Heart left ventricle (tissue), 16 donors: ENCODE results near the gene CD209. TPM values are rescaled to one million over a fixed set of nuclear protein-coding genes. Genes with fewer than 3 reads are reported as not detected.

Source experiments
- ATAC-seq, 4 donors: fragments of 200-7000 bp; cut with Tn5 transposase; one replicate each; pipeline ENCODE4 v1.9.1; 2020 to 2022; ENCODE audit warnings: moderate library complexity in 4 of 4, mild to moderate bottlenecking in 3 of 4, moderate number of reproducible peaks in 1 of 4
- DNase-seq, 5 donors: peaks; one replicate each; pipeline ENCODE4 v3.0.0-alpha.2; 2020
- H3K27ac ChIP-seq, 12 donors: fragments of 200-600 bp; sonication (generic) in 4 of 12; one replicate each; pipeline versions ENCODE4 v1.5.0 to v1.8.0; 2016 to 2022; ENCODE audit warnings: mild to moderate bottlenecking in 2 of 12
- H3K27me3 ChIP-seq, 9 donors: fragments of 200-600 bp; sonication (generic) in 2 of 9; one replicate each; pipeline versions ENCODE4 v1.5.1 to v1.8.0; 2016 to 2022; ENCODE audit warnings: mild to moderate bottlenecking in 3 of 9
- H3K36me3 ChIP-seq, 9 donors: fragments of 200-600 bp; sonication (generic) in 2 of 9; one replicate each; pipeline versions ENCODE4 v1.5.0 to v1.8.0; 2018 to 2022; ENCODE audit warnings: mild to moderate bottlenecking in 2 of 9
- H3K4me1 ChIP-seq, 12 donors: fragments of 200-600 bp; sonication (generic) in 4 of 12; one replicate each; pipeline versions ENCODE4 v1.5.0 to v1.8.0; 2016 to 2022; ENCODE audit warnings: mild to moderate bottlenecking in 3 of 12
- H3K4me3 ChIP-seq, 12 donors: fragments of 200-600 bp; sonication (generic) in 4 of 12; one replicate each; pipeline versions ENCODE4 v1.5.0 to v1.8.0; 2017 to 2022; ENCODE audit warnings: mild to moderate bottlenecking in 9 of 12, moderate library complexity in 4 of 12
- H3K9me3 ChIP-seq, 12 donors: fragments of 200-600 bp; sonication (generic) in 4 of 12; one replicate each; pipeline versions ENCODE4 v1.5.0 to v1.8.0; 2016 to 2022; ENCODE audit warnings: mild to moderate bottlenecking in 1 of 12
- POLR2A ChIP-seq, 2 donors: fragments of 450-650 bp; IDR thresholded peaks; one replicate each; pipeline ENCODE4 v1.6.1; 2017; ENCODE audit warnings: antibody characterized with exemption in 2 of 2, mild to moderate bottlenecking in 2 of 2, moderate library complexity in 2 of 2
- WGBS, 4 donors: extraction: QIAGEN DNeasy Blood & Tissue Kit in 2 of 4; methylation state at CpG; one replicate each; pipeline versions ENCODE4 v1.1.5 to v1.1.7; 2013 to 2018; 5-methylcytosine and 5-hydroxymethylcytosine counted together
- intact Hi-C, 10 donors: fragments of 100-400 bp; cut with DNase I; formaldehyde crosslinking; loops; one replicate each; pipeline versions ENCODE4 v1.11.1 to v1.14.2; 2022
- polyA plus RNA-seq, 2 donors: library from polyadenylated mRNA; stranded (reverse); fragments of 200-250 nt; gene quantifications; one replicate each; pipeline ENCODE4 v1.2.3, GENCODE V29; 2013
- total RNA-seq, 9 donors: library from RNA; depleted of rRNA in 2 of 9; stranded (reverse); fragments of >200 nt in 2 of 9; fragmentation: NEBNext Ultra II Directional in 3 of 9; extraction: Animal tissue kit (Norgen Biotek cat#: 25700) in 3 of 9; gene quantifications; one replicate each; pipeline versions ENCODE4 v1.1.0 to v1.2.4, GENCODE V29; 2016 to 2023
- TF ChIP-seq, protein P1 (sequence below), 12 donors: fragments of 200-600 bp; sonication (generic) in 4 of 12; IDR thresholded peaks; one replicate each; pipeline versions ENCODE4 v1.5.0 to v1.8.0; 2018 to 2022; ENCODE audit warnings: antibody characterized with exemption in 12 of 12, mild to moderate bottlenecking in 5 of 12
- donor health status: ischemic (EF 13 %, LVEDD 7.1; RV severe dilation, severe dysfunction).
- donor health status: healthy with polysubstance abuse.
- donor health status: DM: no; HTN: yes; CAD: no.
- donor health status: DM: no; HTN: no; CAD: no.
- donor health status: ischemic (EF 25% LVEDD 6.9; RV normal size, moderate dysfunction).
- donor health status: ischemic (EF 25% LVEDD 5.7; RV mildly dilated, moderate dysfunction).
- donor health status: healthy.
- donor health status: DM: yes; HTN: yes; CAD: no.
- donor health status: ischemic (EF 35%, LVEDD 5.7; RV mildly dilated, moderate dysfunction).
- donor health status: nonischemic (EF 11% LVEDD 7.7; RV severe dilation, severe dysfunction).
- donor health status: DM: yes; HTN: yes; CAD: no.
- donor health status: PGD.
- donor health status: ischemic (EF 29% LVEDD 5.4; RV normal size, mild dysfunction).
- donor health status: nonischemic (EF 23%, LVEDD 6.1; RV moderate dilation, normal function).

Gene CD209
- total and polyA plus RNA-seq, 11 donors = 0.53 to 56.2 (median 4.4) TPM

DNA sequence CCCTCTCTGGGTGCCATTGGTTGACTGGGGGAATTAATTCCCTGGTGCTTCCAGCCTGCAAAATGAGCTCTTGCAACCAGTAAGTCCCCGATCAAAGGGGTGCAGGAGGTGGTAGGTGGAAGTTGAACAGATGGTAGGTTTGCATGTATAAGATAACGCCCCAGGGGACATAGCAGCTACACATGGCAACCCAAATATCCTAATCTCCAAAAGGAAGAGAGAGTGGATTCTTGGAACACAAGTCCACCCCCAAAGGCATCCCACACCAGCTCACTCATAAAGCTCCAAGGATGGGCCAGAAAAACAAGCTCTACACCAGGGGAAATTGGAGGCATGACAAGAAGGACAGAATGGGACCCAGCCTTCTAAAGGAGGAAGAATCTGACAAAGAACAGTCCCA is 4.8 kb downstream of the CD209 start:
- 58 to 79% (median 67%) methylated on average over 2 of the region's 2 CpGs for WGBS, 4 donors
- Histone ChIP-seq H3K27ac (no peak overlapping the region), H3K27me3 (peaks cover 0 to 10% (median 0%) of the 10 kb centered on the region in 9 donors), H3K36me3 (no peaks in the 10 kb centered on the region), H3K4me3 (no peak overlapping the region), H3K4me1 (peaks cover 0 to 5% (median 0%) of the 10 kb centered on the region in 12 donors), H3K9me3 (no peaks in the 10 kb centered on the region)
- intact Hi-C loops = no loop called here
- TF ChIP-seq, protein P1, sequence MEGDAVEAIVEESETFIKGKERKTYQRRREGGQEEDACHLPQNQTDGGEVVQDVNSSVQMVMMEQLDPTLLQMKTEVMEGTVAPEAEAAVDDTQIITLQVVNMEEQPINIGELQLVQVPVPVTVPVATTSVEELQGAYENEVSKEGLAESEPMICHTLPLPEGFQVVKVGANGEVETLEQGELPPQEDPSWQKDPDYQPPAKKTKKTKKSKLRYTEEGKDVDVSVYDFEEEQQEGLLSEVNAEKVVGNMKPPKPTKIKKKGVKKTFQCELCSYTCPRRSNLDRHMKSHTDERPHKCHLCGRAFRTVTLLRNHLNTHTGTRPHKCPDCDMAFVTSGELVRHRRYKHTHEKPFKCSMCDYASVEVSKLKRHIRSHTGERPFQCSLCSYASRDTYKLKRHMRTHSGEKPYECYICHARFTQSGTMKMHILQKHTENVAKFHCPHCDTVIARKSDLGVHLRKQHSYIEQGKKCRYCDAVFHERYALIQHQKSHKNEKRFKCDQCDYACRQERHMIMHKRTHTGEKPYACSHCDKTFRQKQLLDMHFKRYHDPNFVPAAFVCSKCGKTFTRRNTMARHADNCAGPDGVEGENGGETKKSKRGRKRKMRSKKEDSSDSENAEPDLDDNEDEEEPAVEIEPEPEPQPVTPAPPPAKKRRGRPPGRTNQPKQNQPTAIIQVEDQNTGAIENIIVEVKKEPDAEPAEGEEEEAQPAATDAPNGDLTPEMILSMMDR (IDR thresholded peaks at IDR 0.05) = no peak
- no peak for TF ChIP-seq POLR2A (IDR thresholded peaks at IDR 0.05)
- DNase-seq (no peak), ATAC-seq (no peak)

DNA sequence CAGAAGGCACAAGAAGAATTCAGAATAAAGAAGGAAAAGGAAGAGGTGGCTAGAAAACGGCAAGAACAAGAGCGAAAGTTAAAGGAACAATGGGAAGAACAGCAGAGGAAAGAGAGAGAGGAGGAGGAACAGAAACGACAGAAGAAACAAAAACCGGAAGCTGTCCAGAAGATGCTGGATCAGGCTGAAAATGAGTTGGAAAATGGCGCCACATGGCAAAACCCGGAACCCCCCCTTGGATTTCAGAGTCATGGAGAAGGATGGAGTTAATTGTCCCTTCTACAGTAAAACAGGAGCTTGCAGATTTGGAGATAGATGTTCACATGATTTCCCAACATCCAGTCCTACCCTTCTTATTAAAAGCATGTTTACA is 6.7 kb downstream of the CD209 start:
- no peaks in the 10 kb centered on the region for H3K9me3 ChIP-seq
- H3K4me3 ChIP-seq = no peak overlapping the region
- intact Hi-C loops = no loop called here
- WGBS, 4 donors = 74 to 79% (median 77%) methylated on average over 6 of the region's 6 CpGs
- TF ChIP-seq, protein P1 (IDR thresholded peaks at IDR 0.05) = no peak
- no peak for TF ChIP-seq POLR2A (IDR thresholded peaks at IDR 0.05)
- DNase-seq = no peak
- H3K27me3 ChIP-seq = peaks cover 0 to 3% (median 0%) of the 10 kb centered on the region in 9 donors
- H3K27ac ChIP-seq = peak overlapping the region in 1 of 12 donors; percentile 80
- H3K36me3 ChIP-seq = no peaks in the 10 kb centered on the region
- H3K4me1 ChIP-seq = peaks cover 0 to 11% (median 0%) of the 10 kb centered on the region in 12 donors
- no peak for ATAC-seq

DNA sequence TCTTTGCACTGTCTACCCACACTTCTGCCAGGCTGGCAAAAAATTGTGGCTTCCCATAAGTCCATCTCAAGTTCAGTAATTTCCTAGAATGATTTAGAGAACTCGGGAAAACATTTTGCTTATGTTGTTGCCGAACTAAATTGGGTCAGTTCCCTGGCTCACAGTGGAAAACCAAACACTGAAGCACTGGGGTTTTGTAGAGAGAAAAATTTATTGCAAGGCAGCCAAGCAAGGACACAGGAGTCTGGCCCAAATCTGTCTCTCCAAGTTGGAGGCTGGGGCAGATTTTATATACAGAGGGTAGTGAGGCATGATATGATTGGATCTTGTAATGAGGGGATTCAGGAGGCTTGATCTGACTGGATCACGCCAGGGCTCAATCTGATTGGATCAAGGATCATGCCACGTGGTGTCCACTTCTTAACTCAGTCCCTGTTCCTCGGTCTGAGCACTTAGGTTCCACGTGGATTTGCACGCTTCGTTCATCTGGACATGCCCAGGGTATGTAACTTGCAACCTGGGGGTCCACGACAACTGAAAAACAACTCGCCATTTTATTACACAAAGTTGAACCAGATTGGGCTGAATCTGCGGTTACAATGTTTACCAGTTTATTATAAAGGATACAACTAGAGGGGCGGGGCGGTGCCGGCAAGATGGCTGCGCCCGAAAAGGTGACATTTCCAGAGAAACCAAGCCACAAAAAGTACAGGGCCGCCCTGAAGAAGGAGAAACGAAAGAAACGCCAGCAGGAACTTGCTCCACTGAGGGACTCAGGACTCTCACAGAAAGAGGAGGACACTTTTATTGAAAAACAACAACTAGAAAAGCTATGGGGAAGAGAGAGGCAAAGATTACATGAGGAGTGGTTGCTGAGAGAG is 7.3 kb downstream of the CD209 start:
- DNase-seq = no peak
- intact Hi-C loops = no loop called here
- TF ChIP-seq, protein P1 (IDR thresholded peaks at IDR 0.05) = no peak
- Histone ChIP-seq H3K27me3 (peaks cover 0 to 3% (median 0%) of the 10 kb centered on the region in 9 donors), H3K4me3 (no peak overlapping the region), H3K36me3 (no peaks in the 10 kb centered on the region), H3K9me3 (no peaks in the 10 kb centered on the region), H3K27ac (peak overlapping the region in 1 of 12 donors; percentile 80), H3K4me1 (peaks cover 0 to 14% (median 0%) of the 10 kb centered on the region in 12 donors)
- 79 to 86% (median 82%) methylated on average over 19 of the region's 19 CpGs for WGBS, 4 donors
- peak in 1 of 4 donors; percentile 36 for ATAC-seq

DNA sequence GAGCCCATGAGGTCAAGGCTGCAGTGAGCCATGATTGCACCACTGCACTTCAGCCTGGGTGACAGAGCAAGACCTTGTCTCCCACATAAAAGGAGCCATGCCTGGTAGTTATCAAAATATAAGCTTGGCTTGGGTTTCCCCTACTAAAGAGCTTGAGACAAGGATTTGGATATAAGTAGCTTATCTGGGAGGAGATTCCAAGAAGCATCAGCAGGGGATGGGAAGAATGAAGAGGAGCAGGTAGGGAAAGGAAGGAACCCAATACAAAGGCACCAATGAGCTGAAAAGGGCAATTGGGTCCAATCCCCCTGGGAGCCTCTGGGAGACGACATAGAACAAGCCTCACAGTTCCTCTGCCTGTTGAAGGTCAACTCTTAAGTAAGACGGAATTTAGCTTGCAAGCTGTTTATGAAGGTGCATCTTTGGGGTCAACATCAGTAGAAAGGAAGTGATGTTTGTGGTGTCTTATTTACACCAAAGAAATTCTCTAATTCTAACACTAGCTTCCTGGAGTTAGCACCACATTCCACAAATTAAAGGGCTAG is 8.1 kb downstream of the CD209 start:
- no peak for TF ChIP-seq POLR2A (IDR thresholded peaks at IDR 0.05)
- TF ChIP-seq, protein P1 (IDR thresholded peaks at IDR 0.05) = no peak
- Histone ChIP-seq H3K4me1 (peaks cover 0 to 14% (median 0%) of the 10 kb centered on the region in 12 donors), H3K27ac (peak overlapping the region in 1 of 12 donors; percentile 80), H3K36me3 (no peaks in the 10 kb centered on the region), H3K27me3 (peaks cover 0 to 4% (median 0%) of the 10 kb centered on the region in 9 donors), H3K9me3 (no peaks in the 10 kb centered on the region), H3K4me3 (no peak overlapping the region)
- intact Hi-C loops = no loop called here
- WGBS, 4 donors = 32 to 49% (median 42%) methylated on average over 2 of the region's 2 CpGs
- ATAC-seq (no peak), DNase-seq (no peak)
